Measurements from ENCODE around the gene CAVIN4.

CAVIN4 gene

DNA sequence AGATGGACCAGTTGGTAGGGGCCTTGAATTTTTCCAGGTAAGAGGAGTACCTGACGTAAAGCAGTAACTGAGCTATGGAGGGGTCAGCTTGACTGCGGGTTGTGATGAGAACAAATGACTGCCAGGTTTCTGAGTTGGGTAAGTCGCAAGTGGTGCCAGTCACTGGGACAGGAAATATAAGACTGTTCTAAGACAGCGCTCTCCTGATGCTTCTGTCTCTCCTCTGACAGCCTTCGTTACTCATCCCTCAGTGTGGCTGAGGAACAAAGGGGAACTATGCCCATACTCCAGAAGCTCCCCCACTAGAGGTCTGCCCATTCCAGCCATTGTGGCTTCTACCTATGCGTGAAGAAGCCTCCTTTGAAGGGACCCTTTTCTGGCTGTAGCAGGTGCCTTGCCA, 13.3 kb downstream of the CAVIN4 start:
- DNase-seq, result no peak

DNA sequence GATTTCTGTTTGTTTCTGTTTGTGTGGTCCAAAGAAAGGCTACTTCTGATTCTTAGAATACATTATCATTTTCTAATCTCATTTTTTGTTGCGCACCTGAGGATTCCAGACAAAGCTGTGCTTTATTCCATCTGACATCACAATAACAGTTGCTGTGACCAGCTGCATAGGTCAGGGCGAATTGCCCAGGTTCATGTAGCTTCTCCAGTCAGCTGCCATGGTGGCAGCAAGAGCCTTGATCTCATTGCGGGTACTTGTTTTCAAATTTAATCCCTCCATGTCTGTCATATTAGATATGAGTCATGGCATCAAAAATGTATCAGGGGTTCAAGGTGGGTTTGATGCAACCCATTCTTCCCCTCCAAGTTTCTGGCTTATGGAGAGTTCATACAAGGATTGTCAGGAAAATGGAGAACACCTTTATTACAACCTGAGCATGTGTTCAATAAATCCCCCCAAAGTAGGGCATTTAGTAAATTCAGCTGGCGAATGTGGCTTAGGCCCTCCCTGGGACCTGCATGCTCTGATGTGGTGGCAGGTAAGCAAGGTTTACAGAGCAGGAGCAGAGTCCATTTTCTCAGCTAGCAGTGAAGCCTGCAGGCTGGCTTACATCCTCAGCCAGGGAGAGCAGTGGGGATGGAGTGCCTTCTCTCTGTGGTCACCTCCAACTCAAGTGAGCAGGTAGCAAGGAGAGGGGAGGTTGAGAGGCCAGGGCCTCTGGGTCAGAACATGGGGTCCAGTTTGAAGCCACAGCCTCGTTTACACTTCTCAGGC, 13.9 kb downstream of the CAVIN4 start:
- DNase-seq, result no peak

DNA sequence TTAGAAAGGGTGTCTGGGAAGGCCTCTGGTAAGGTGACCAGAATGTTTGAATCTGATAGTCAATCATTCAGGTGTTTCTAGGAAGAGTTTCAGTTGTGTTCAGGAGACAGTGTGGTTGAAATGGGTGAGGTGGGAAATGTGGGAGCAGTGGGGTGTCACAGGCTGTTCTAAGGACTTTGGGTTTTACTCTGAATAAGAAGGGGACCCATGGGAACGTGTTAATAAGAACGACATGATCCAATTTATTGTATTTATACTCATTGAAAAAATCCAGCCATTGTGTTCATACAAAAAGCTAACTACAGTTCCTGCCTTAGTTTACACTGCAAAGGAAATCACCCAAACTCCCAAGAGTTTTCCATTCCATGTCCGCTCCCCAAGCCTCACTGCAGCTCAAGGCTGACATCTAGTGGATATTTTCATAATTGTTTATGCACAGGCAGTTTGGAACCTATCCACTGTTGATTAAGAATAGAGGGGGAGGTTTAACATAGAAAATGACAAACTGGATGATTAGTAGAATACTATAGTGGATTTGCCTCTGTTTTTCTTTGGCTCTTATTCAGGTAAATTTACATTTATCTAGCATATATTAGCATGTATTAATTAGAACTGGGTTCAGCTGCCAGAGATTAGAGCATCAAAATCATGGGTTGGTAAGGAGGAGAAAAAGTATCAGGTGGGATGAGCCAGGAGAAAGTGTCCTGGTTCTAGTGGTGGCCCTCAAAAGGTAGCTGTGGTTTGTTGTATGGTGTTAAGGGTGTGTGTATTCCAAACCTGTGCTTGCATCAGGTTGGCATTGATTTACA, 17.7 kb downstream of the CAVIN4 start:
- peak; percentile 20 for DNase-seq

DNA sequence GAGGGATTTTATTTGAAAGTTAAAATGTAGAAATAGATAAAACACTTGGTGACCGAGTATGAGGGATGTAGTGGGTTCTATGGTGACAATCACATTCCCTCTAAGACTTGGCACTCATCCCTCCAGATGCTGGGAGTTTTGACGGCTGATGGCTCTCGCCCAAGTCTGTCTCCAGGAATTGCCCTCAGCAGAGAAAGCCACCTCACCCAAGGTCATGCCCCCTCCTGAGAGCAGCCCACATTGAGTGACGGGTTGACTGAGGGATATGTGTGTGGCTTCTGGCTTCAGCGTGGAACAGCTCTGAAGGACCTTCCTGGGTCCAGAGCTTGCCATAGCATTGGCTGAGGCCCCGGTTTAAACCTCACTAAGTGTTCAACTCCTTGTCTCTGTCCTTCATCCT, 19.4 kb downstream of the CAVIN4 start:
- DNase-seq, result no peak

- DNase-seq, result peak; percentile 82
Observed at GRCh38 chr9:100598641-100599145, 20.8 kb downstream of the CAVIN4 start.

DNA sequence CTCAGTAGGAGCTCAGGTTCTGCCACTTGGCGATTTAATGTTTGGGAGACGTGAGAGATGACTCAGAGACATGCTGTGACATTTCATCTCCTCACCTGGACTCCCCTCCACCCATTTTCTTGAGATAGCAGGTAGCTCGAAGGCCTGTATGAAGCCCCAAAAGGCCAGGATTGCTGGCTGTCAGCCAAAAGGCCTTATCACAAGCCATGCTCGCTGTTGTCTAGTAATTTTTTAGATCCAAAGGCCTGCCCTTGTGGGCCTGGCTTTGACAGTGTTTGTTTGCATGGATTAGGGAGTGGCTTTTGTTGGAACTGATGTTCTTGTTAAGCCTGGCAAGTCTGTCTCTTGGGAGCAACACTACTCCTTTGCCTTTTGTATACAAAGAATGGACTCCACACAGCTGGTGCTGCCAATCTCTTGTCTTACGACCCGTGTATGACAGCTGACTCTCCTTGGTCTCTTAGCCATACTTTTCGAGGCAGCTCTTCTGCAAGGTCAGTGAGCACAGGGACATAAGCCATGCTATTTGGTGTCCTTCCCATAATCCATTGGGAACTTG, 22.7 kb downstream of the CAVIN4 start:
- no peak for DNase-seq

DNA sequence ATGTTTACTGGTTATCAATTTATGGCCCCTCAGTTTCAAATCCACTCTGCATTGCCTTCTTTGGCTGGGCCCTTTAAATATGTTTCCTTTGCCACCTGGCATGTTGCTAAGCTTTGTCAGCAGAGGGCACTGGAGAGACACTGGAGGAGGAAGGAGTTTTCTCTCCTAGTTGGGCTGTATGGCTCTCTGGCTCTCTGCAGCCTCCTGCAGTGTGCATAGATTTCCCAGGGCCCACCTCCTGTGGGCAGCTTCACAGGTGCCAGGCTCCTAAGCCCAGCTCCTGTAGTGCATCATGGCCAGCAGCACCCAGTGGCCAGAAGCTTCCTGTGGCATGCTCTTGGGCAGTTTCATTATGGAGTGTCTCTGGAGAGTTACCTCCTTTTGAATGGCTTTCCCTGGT, 23.3 kb downstream of the CAVIN4 start:
- peak; percentile 36 for DNase-seq

DNA sequence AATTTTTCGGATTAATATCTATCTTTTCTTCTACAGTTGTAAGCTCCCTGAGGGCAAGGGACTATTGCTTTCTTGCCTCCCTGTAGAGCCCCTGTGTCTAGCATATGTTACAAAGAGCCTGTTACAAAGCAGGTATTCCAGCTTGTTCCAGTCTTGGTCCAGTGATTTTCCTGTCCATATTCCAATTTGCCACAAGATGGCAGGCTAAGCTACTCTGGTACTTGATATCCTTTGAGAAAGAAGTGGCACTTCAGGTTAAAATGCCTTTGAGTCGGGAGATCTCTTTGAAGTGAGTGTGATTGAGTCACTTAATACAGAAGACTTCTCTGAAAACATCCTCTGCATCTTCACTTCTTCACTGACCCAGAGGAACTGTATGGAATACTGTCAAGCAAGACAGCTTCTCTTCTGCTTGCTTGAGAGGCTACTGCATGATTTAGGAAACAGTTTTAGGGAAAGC, 24.5 kb downstream of the CAVIN4 start:
- no peak for DNase-seq

DNA sequence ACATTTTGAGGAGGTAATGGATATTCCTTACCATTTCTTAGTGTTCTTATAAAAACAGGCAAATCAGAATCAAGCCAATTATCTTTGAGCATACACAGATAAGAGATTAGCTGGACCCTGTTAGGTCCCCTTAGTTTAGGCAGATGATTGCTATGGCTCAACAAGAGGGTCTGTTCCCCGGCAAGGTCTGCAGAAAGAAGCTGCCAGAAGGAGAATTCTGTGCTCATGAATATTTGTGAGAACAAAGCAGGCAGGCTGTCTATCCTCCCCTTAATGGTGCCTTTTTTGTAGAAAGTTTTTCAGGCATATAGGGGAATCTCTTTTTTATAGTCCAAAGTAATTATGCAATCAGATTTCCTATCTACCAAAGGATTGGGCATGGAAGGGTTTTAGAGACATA, 27.5 kb downstream of the CAVIN4 start:
- no peak for DNase-seq

DNA sequence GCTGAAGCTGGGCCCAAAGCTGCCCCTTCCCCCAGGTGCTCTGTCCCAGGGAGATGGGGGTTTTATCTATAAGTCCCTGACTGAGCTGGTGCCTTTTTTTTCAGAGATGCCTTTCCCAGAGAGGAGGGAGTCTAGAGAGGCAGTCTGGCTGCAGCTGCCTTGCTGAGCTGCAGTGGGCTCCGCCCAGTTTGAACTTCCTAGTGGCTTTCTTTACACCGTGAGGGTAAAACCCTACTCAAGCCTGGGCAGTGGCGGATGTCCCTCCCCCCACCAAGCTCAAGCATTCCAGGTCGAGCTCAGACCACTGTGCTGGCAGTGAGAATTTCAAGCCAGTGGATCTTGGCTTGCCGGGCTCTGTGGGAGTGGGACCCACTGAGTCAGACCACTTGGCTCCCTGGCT, 41.3 kb downstream of the CAVIN4 start:
- DNase-seq, result no peak

DNA sequence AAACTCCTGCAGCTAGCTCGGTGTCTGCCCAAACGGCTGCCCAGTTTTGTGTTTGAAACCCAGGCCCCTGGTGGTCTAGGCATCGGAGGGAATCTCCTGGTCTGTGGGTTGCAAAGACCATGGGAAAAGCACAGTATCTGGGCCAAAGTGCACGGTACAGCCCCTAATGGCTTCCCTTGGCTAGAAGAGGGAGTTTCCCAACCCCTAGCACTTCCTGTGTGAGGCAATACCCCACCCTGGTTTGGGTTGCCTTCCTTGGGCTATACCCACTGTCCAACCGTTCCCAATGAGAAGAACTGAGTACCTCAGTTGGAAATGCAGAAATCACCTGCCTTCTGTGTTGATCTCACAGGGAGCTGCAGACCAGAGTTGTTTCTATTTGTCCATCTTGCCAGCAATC, 41.8 kb downstream of the CAVIN4 start:
- no peak for DNase-seq

DNA sequence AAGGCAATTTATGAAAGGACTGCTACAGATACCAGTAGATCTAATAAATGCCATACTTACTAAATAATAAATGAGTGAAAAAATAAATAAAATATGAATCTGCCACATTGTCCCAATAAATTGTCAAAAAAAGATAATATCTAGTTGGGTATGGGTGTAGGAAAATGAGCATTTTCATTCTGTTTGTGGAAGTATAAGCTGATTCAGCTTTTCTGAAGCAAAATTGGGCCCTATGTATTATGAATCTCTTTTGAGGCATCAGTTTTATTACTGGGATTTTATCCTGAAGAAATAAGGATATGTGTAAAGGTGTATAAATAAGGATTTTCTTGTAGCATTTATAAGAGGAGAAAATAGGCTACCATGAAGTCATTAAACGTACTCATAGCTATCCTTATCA, 46.1 kb downstream of the CAVIN4 start:
- DNase-seq, result no peak

DNA sequence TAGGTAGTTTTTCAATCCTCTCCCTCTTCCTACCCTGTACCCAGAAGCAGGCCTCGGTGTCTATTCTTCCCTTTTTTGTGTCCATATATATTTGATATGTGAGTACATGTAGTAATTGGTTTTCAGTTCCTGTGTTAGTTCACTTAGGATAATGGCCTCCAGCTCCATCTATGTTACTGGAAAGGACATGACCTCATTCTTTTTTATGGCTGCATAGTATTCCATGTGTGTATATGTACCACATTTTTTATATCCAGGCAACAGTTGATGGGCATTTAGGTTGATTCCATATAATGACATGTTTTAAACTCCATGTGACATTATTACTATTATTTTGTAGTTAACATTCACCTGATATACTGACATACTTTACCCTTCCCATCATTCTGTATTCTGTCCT, 49.1 kb downstream of the CAVIN4 start:
- no peak for DNase-seq

DNA sequence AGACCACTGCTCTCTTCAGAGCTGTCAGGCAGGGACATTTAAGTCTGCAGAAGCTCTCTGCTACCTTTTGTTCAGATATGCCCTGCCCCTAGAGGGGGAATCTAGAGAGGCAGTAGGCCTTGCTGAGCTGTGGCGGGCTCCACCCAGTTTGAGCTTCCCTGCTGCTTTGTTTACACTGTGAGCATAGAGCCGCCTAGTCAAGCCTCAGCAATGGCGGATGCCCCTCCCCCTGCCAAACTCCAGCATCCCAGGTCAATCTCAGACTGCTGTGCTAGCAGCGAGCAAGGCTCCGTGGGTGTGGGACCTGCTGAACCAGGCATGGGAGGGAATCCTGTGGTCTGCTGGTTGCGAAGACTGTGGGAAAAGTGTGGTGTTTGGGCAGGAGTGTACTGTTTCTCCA, 59.9 kb downstream of the CAVIN4 start:
- DNase-seq, result no peak
